ENCODE results near the gene KLHL29.

DNA sequence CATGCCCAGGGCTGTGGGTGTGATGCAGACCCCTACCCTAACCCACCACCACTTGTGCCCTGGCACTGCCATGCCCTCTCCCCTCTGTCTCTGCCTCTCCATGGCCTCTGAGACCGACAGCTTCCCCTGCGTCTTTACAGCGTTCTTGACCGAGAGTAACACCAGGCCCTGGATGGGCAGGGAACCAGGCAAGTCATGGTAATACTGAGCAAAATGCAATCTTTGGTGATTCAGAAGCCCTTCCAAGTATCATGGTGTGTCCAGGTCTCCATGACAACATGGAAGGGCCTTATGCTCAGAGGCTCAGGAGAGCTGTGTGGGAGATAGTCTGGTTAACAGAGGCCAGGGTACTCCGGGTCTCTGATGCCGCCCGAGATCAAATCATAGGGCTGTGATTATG, 176.1 kb downstream of the KLHL29 start:
- no peak for TF ChIP-seq RFX5 (IDR thresholded peaks at IDR 0.05; ENCODE audit: low read depth, low read length)
- TF ChIP-seq POLR2AphosphoS5 (IDR thresholded peaks at IDR 0.05; ENCODE audit: low read length) = no peak
- TF ChIP-seq, protein P1, sequence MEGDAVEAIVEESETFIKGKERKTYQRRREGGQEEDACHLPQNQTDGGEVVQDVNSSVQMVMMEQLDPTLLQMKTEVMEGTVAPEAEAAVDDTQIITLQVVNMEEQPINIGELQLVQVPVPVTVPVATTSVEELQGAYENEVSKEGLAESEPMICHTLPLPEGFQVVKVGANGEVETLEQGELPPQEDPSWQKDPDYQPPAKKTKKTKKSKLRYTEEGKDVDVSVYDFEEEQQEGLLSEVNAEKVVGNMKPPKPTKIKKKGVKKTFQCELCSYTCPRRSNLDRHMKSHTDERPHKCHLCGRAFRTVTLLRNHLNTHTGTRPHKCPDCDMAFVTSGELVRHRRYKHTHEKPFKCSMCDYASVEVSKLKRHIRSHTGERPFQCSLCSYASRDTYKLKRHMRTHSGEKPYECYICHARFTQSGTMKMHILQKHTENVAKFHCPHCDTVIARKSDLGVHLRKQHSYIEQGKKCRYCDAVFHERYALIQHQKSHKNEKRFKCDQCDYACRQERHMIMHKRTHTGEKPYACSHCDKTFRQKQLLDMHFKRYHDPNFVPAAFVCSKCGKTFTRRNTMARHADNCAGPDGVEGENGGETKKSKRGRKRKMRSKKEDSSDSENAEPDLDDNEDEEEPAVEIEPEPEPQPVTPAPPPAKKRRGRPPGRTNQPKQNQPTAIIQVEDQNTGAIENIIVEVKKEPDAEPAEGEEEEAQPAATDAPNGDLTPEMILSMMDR (IDR thresholded peaks at IDR 0.05 in 2 of 3, conservative IDR thresholded peaks at IDR 0.05 in 1 of 3; ENCODE audit: control insufficient read depth in 2 of 3, extremely low read depth in 1 of 3, insufficient read depth in 1 of 3, low read depth in 3 of 3, low read length in 3 of 3) = no peak
- no peak for TF ChIP-seq BMI1 (IDR thresholded peaks at IDR 0.05; ENCODE audit: borderline replicate concordance)
- no peak for TF ChIP-seq REST (IDR thresholded peaks at IDR 0.05; ENCODE audit: low read depth, low read length)
- TF ChIP-seq ZZZ3 (IDR thresholded peaks at IDR 0.05; ENCODE audit: control insufficient read depth, insufficient read length, low read depth) = no peak
- TF ChIP-seq RELA (IDR thresholded peaks at IDR 0.05; ENCODE audit: borderline replicate concordance, partially characterized antibody) = no peak
- no peak for TF ChIP-seq NR2C2 (IDR thresholded peaks at IDR 0.05; ENCODE audit: borderline replicate concordance, control insufficient read depth, insufficient read length, low read depth)
- TF ChIP-seq EP300 (IDR thresholded peaks at IDR 0.05; ENCODE audit: borderline replicate concordance in 1 of 2, control insufficient read depth in 1 of 2, low read depth in 2 of 2, low read length in 2 of 2) = no peak
- no peak for TF ChIP-seq KAT2A (conservative IDR thresholded peaks at IDR 0.05; ENCODE audit: control insufficient read depth, low read depth, low read length)
- TF ChIP-seq, protein P2, sequence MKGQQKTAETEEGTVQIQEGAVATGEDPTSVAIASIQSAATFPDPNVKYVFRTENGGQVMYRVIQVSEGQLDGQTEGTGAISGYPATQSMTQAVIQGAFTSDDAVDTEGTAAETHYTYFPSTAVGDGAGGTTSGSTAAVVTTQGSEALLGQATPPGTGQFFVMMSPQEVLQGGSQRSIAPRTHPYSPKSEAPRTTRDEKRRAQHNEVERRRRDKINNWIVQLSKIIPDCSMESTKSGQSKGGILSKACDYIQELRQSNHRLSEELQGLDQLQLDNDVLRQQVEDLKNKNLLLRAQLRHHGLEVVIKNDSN (IDR thresholded peaks at IDR 0.05; ENCODE audit: borderline replicate concordance, extremely low read length, insufficient read depth, low read depth, low read length) = no peak
